ENCODE results near the gene CIC. TPM values are rescaled to one million over a fixed set of nuclear protein-coding genes. Genes with fewer than 3 reads are reported as not detected.

The CIC gene
- total RNA-seq, result 93.4 TPM

DNA sequence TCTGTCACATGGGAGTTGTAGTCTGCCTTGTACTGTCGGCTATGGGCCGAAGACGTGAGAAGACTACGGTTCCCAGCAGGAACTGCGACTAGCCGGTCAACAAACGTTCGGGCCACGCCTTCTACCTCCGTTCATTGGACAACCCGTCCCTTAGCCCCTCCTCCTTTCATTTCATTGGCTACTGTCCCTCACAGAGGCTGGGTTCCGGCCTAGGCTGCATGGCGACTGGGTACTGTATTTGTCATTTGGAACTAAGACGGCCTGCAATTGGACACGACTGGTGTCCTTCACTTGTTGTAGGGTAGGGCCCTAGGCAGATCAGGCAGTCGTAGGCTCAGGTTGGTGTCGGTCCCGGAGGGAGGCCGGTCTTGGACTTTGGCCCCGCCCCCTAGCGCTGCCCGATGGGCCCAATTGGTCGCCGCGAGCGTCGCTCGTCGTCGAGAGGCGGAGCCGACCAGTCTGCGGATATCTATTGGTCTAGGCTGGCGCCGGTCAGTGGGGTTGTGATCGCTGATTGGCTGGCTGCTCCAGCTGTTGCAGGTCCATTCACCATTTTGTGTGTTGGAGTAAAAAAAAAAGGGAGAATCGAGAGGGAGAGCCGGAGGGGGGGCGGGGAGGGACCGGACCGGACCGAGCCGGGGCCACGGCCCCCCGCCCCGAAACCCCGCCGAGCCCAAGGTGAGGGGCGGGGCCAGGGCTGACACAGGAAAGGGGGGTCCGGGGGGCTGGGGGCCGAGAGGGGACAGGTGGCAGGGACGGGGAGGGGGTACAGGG is at the start of gene CIC:
CIC (plus strand) TSS at position 549 of the 774 bp plus-strand sequence. CDS start 2,532 bp downstream, outside the sequence.
- DNase-seq (ENCODE audit: low spot score), result peak; percentile 100

DNA sequence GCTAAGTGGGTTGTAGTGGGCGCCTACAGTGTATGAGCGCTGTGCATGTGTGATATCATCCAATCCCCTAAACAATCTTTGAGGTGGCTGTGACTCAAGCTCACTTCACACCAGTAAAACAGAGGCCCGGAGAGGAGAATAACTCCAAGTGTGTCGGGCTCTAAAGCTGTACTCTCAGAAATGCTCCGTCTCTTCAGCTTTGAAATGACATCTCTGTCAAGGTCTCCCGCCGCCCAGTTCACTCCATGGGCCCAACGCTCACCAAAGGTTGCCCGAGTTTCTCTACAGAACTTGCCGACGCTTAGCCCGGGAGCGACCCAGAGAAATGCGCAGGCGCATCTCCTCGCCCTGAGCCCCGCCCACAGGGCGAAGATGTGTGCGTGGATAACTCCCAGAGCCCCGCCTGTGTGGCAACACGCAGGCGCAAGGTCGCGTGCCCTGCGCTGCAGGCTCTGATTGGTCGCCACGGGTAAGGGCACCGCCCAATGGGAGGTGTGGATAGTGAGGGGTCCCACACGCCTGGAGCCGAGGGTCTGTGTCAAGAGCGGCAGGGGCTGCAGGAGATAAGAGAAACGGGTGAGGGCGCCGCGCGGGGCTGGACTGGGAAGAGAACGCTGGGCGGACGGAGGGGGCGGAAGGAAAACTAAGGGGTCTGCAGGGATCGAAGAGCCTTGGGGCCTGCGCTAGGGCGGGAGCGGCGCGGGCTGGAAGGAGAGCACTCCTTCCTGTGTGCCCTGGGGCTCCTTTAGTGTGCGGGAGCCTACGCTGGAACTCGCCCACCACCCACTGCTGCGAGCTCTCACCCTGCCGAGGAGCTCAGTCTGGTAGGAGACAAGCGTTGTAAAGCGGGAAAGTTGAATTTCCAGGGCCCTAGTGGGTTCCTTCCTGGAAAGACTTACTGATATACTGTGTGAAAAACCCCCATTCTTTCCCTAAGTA is 49.0 kb upstream of the CIC start, which contains the start of gene ZNF526:
ZNF526 (plus strand) TSS at position 501 of the 939 bp plus-strand sequence. CDS start 4,092 bp downstream, outside the sequence.
- DNase-seq (ENCODE audit: low spot score), result peak; percentile 97

DNA sequence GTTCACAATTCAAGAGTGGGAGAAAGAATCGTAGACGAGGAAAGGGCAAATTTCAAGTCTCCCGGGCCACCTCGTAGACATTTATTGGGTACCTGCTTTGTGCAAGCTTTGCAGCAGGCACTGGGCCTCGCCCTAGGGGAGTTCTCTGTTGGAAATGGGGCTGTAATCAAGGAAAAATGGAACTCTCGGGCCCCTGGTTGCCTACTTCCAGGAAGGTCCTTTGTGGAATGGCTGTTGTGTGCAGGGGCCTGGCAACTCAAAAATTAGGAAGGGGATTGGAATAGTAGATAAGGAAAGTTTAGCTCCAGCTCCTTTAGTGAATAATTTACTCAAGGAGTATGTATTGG is 48.3 kb upstream of the CIC start:
- DNase-seq (ENCODE audit: low spot score), result no peak

DNA sequence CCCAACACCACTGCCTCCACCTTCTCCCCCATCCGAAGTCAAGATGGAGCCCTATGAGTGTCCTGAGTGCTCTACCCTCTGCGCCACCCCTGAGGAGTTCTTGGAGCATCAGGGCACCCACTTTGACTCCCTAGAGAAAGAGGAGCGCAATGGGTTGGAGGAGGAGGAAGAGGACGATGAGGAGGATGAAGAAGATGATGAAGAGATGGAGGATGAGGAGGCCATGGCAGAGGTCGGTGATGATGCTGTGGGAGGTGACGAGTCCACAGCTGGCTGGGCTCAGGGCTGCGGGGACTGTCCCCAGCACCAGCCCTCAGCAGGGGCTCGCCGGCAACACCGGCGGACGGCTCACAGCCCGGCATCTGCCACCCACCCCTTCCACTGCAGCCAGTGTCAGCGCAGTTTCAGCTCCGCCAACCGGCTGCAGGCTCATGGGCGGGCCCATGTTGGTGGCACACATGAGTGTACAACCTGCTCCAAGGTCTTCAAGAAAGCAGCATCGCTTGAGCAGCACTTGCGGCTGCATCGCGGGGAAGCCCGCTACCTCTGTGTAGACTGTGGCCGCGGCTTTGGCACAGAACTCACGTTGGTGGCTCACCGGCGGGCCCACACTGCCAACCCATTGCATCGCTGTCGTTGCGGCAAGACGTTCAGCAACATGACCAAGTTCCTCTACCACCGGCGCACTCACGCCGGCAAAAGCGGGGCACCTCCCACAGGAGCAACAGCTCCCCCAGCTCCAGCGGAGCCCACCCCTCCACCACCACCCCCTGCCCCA is 43.9 kb upstream of the CIC start:
- DNase-seq (ENCODE audit: low spot score), result no peak

DNA sequence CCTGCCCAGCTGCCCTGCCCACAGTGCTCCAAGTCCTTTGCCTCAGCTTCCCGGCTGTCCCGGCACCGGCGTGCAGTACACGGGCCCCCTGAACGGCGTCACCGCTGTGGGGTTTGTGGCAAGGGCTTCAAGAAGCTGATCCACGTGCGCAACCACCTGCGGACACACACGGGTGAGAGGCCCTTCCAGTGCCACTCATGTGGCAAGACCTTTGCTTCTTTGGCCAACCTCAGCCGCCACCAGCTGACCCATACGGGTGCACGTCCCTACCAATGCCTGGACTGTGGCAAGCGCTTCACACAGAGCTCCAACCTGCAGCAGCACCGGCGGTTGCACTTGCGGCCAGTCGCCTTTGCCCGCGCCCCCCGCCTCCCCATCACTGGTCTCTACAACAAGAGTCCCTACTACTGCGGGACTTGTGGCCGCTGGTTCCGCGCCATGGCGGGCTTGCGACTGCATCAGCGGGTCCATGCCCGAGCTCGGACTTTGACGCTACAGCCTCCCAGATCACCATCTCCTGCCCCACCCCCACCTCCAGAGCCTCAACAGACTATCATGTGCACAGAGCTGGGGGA is 43.2 kb upstream of the CIC start:
- DNase-seq (ENCODE audit: low spot score), result no peak

DNA sequence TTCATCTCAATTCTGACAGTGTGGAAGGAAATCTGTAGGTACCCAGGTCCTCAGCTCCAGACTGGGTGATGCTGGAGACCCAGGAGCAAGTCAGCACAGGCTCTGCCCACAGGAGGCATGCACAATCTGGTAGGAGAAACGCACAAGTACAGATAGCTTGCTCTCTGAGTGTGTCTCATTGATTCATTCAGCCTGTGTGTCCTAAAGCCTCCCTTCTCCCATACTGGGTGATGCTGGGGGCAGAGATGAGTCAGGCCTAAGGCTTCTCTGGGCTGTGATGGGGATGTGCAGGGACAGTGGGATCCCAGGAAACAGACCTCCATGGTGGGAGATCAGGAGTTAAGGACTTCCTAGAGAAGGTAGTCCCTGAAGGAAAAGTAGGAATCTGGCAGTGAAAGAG is 42.2 kb upstream of the CIC start:
- DNase-seq (ENCODE audit: low spot score), result no peak

DNA sequence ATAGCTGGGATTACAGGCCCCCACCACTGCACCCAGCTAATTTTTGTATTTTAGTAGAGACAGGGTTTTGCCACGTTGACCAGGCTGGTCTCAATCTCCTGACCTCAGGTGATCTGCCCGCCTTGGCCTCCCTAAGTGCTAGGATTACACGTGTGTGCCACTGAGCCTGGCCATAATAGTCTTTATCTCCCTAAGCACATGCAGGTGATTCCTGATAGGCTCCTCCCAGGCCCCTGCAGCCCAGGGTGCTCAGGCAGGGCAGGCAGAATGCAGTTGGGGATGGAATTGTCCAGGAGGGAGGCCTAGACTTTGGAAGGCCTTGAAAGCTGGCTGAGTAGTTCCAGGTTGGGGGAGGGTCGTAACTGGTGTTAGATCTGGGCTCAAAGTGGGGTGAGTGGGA is 40.4 kb upstream of the CIC start:
- no peak for DNase-seq (ENCODE audit: low spot score)

DNA sequence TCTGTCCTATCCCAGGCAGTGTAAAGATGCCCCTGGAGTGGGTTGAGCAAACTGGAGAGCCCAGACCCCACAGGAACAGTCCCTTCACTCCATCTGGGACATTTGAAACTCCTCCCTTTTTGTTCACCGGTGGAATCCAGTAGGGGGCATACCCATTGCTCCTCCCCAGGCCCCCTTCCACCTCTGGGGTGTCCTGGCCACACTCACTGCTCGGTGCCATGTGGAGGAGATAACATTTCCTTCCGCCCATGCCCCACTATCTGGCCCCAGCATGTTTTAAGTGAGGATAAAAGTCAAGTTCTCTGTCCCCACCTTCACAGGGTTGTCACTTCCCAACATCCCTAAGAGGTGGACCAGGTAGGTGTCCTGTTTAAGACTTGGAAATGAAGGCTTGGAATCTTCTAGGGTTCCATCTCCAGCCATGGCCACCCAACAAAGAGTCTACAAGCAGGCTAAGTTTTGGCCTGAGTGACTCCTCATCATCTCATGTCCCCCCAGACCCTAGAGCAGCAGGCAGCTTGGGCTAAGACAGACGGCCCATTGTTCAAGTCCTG is 39.7 kb upstream of the CIC start:
- DNase-seq (ENCODE audit: low spot score), result no peak

DNA sequence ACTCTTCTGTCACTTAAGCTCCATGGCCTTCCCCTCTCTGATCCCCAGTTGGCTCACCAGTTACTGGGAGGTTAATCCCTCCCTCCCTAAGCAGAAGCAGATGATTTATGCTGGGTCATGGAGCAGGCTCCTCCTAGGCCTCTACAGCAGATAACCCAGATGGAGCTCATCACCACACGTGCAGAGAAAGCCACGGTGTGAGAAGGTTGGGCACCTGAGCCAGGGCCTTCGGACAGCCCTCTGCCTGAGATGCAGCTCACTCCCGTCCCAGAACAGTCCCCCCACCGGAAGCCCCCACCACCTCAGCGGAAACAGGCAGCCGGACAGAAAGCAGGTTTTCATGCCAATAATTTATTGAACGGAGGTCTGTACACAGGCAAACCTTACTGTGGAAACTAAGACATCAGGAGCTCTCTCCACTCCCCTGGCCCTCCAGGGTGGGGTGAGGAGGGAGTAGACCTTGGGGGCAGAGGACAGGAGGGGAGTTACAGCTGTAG is 39.1 kb upstream of the CIC start:
- DNase-seq (ENCODE audit: low spot score), result no peak

DNA sequence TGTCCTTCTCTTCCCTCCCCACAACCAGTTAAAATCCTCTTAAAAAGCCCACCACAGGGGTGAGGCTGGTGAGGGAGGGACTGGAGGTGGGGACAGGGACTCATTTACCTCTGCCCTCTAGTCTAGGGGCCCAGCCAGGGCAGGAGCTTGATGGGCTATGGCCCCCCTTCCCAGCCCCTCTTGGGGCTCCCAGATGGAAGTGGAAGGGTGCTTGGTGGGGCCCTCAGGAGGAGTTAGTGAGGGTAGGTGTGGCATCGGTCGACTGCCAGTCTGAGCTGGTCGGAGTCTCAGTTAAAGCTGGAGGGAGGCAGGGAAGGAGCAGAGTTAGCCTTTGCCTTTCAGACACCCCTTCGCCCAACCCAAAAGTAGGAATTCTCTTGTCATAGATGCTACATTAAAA is 38.5 kb upstream of the CIC start:
- no peak for DNase-seq (ENCODE audit: low spot score)

DNA sequence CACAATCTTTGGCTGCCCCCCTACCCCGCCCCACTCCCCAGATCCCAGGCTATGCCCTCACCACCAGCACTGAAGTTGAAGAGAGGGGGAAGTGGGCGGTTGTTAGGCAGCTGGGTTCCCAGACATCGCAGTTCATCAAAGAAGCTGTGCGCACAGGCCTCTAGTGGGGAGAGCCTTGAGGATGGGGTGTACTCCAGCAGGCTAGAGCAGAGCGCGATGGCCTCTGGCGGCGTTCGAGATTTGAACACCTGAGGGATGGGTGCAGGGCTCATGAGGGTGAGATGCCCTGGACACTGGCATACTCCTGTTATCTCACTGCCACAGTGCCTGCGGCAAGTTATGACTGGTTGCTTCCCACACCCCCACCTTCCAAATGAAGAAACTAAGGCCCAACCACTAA is 36.6 kb upstream of the CIC start:
- DNase-seq (ENCODE audit: low spot score), result no peak

DNA sequence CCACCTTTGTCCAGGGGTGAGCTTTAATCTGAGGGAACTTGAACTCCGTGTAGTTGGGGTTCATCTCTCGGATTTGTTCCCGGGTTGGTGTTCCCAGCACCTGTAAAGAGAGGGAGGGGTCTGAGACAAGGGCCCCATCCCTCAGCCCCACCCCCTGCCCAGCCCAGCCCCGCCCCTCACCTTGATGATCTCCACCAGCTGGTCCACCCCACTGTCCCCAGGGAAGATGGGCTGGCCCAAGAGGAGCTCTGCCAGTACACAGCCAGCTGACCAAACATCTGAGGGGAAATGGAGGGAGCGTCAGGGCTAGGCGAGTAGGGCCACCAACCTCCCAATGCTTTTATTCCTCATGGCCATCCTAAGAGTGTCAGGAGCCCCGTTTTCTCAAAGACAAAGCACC is 35.9 kb upstream of the CIC start:
- DNase-seq (ENCODE audit: low spot score), result no peak

DNA sequence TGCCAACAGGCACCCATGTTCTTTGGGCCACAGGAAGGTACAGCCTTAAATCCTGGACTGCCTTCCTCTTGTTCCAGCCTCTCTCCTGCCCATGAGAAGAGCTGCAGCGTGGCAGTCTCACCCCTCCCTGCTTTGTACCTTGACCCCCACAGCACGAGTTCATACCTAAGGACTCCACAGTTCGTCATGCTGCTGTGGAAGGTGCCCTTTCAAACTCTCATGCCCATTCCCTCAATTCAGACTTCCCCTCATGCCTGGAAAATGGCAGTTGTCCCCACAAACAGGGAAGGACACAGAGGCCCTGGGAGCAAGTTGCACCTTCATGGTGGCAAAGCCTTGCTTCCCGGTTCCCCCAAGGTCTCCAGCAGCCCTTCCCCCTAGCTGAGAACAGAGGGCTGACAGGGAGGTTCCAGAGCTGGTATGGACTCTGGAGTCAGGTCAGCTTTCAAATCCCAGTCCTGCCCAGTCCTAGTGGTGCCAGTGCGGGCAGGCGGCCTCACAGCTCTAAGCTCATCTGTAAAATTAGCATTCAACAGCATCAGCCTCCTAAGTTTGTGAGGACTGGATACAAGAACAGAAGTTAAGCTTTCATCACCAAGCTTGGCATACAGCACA is 35.3 kb upstream of the CIC start:
- DNase-seq (ENCODE audit: low spot score), result no peak

DNA sequence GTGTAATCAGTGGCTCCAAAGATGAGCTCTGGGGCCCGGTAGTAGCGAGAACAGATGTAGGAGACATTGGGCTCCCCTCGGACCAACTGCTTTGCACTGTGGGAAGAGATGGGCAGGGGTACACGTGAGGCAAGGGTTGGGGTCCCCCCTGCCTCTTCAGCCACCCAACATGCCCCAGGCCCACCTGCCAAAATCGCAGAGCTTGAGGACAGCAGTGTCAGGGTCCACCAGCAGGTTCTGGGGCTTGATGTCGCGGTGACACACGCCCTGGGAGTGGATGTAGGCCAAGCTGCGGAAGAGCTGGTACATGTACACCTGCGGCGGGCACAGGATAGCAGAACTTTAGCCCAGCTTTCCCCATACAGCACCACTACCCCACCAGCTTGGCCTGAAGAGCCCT is 34.7 kb upstream of the CIC start:
- no peak for DNase-seq (ENCODE audit: low spot score)

DNA sequence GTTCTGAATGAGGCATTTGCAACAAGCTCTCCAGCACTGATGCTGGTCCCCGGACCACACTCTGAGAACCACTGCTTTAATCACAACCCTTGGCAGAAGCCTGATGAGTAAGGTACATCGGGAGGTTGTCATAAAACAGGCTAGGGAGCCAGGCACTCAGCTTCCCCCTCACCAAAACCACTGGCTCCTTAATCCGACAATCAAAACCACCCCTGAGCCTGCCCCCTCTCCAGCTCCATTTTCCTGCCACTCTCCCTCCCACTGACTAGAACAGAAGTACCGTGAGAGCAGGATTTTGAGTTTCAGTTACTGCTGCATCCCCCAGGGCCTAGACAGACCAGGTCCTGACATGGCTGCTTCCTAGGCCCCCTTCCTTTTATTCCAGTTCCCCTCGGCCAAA is 33.9 kb upstream of the CIC start:
- no peak for DNase-seq (ENCODE audit: low spot score)

DNA sequence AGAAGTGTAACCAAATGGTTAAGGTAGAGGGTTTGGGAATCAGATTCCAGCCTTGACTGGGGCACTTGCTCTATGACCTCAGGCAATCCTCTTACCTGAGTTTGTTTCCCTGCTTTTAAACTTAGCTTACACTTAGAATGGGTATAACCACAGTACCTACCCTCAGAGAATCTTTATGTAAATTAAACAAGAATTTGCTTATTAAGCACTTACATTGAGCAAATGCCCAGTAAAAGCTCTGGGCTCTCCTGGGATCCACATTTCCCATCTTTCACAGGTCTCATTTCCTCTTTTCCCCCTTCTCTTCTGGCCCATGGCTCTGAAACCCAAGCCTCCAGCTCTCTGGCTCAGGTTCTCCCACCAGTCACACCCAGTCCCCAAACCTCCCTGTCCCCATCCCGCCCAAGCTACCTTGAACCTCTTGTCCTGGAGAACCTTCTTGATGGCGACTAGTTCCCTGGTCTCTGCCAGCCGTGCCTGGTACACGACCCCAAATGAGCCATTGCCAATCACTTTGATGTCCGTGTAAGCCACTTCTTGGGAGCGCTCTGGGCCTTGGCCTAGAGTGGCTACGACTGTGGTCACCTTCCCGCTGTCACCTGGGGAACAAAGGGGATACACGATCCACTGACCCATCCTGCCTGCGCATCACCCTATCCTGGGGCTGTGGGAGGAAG is 29.4 kb upstream of the CIC start:
- DNase-seq (ENCODE audit: low spot score), result no peak

DNA sequence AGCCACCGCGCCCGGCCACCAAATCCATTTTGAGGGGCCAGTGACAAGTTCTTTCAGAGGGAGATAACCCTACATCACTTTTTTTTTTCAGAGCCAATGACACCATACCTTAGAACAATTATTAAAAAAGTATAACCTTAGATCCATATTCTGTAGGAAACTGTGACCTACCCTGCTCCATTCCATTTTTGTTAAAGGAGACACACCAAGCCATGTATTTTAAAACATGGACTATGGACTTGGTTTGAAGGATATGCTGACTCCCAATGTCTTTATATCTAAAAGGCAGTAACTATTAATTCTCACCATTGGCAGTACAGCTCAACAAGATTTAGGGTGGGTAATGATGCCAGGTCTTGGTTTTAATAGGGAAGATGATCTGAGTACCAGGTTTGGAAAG is 27.8 kb upstream of the CIC start:
- no peak for DNase-seq (ENCODE audit: low spot score)

DNA sequence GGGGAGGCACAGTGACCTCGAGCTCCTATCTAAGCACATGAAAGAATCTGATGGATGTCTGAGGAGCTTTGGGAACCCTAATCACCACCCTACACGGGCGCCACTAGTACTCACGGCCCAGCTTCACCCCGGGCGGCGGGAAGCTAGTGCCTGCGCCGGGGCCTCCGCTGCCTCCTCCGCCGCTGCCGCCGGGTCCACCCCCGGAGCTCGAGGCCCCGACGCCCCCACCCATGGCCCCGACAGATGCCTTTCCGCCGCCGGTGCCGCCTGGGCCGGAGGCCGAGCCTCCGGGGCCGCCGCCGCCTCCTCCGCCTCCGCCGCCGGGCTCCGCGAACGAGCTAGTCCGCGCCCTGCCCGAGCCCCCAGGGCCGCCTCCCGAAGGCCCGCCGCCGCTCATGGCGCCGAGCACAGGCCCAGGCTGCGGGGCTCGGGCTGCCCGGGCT is 27.0 kb upstream of the CIC start:
- DNase-seq (ENCODE audit: low spot score), result no peak

DNA sequence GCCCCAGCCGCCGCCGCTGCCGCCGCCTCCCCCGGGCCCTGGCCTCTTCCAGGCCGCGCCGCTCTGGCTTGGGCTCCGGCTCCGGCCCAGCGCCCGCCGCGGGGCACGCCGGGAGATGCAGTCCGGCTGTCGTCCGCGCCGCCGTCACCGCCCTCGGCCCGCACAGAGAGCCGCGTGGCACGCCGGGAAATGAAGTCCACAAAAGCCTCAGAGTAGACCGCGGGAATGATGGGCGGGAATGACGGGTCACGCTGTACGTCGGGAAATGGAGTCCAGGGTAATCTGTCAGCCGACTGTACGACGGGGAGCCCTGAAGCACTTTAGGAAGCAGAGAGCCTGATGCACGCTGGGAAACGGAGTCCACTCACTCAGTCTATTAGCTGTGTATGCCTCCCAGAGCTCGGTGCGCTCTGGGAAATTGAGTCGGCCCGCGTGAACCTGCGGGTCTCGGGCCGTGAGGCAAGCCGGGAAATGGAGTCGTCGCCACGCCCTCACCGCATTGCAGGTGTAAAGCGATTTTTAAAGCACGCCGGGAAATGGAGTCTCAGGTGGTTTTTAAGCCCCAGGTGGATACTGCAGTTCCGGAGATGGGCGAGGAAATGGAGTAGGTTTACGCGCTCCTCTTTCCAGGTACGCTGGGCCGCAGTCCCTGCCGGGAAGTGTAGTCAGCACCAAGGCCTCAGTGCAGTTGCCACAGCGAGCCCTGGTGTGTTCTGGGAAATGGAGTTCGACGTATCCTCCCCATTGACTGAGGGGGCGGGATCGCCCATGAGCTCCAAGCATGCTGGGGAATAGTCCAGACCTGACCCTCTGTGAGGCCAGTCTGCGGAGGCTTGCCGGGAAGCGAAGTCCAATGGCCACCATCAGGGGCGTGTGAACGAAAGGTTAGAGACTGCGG is 26.3 kb upstream of the CIC start, which contains the start of gene GSK3A:
GSK3A (minus strand) TSS at position 91 of the 898 bp plus-strand sequence. CDS start 137 bp downstream, outside the sequence.
- DNase-seq (ENCODE audit: low spot score), result peak; percentile 99

Data from mucosa of gallbladder (tissue), 1 donor.